ENCODE data around the gene LAMP1. TPM values are rescaled to one million over a fixed set of nuclear protein-coding genes. Genes with fewer than 3 reads are reported as not detected.

The LAMP1 gene
- total and polyA plus RNA-seq, 2 experiments from 2014 or later = 34.5 to 107 TPM

GRCh38 chr13:113298043-113298945 is 1.3 kb downstream of the LAMP1 start:
- peaks cover 59% of the 10 kb centered on the region for H3K79me2 ChIP-seq (replicated peaks; ENCODE audit: insufficient read depth)
- Mint-ChIP-seq H3K4me3 (peak overlapping the region; percentile 97), H3K9me3 (peaks cover 8% of the 10 kb centered on the region; the same call in 2 of the 3 replicates), H3K36me3 (ENCODE audit: low read depth) (peaks cover 8% of the 10 kb centered on the region; the same call in 2 of the 3 replicates), H3K4me1 (peaks cover 10% of the 10 kb centered on the region), H3K27me3 (ENCODE audit: insufficient read depth, low read depth, poor library complexity) (peaks cover 19% of the 10 kb centered on the region), H3K27ac (0 out of 2 replicates have a peak overlapping the region, but pooled peaks have one; percentile 97)
- DNase-seq (ENCODE audit: low spot score) (no peak), ATAC-seq (no peak)
- no peaks in the 10 kb centered on the region for H3K27me3 ChIP-seq (ENCODE audit: insufficient read depth)
- H3K9me2 ChIP-seq (ENCODE audit: insufficient read depth) = no peaks in the 10 kb centered on the region
- no peak overlapping the region for H3K27ac ChIP-seq (ENCODE audit: low read depth)
- 0 out of 2 replicates have a peak, but pooled peaks cover 13% of the 10 kb centered on the region for H3F3A ChIP-seq (replicated peaks; ENCODE audit: low read depth)
- peaks cover 4% of the 10 kb centered on the region; the same call in 1 of the 2 replicates for H3K4me1 ChIP-seq (ENCODE audit: insufficient read depth)
- peak overlapping the region; percentile 47; the same call in 1 of the 2 replicates for H2AFZ ChIP-seq
- peaks cover 11% of the 10 kb centered on the region for H4K20me1 ChIP-seq (replicated peaks; ENCODE audit: insufficient read depth)
- peak overlapping the region; percentile 90 for H3K4me3 ChIP-seq
- H3K4me2 ChIP-seq = peak overlapping the region; percentile 99
- TF ChIP-seq ETS1 (IDR thresholded peaks at IDR 0.05) (no peak), ZNF462 (CRISPR knock-in tag; IDR thresholded peaks at IDR 0.05) (no peak), ZNF114 (CRISPR knock-in tag; IDR thresholded peaks at IDR 0.05) (no peak), POLR2AphosphoS5 (IDR thresholded peaks at IDR 0.05; ENCODE audit: low read depth) (no peak)
- no peaks in the 10 kb centered on the region for H3K36me3 ChIP-seq (ENCODE audit: insufficient read depth)

Measured in GM23338 (cell line).